GM12865 (cell line): ENCODE results near the gene CCDC32.
A peak's percentile ranks its signal among the peaks of the same experiment; 100 is the strongest.

Experiments used
- DNase-seq: peaks from one replicate; pipeline ENCODE4 v3.0.0; 2010; ENCODE audit warnings: low read depth
- H3K4me3 ChIP-seq: 2 replicates; pipeline ENCODE4 v1.5.1; 2011; ENCODE audit warnings: mild to moderate bottlenecking, low read depth, low read length, control low read depth
- TF ChIP-seq, protein P1 (sequence below): IDR thresholded peaks from 2 replicates; pipeline ENCODE4 v1.5.1; 2011; ENCODE audit warnings: low read length, control low read depth, low read depth, inconsistent platforms; ENCODE audit not compliant: insufficient read depth; ENCODE audit errors: missing control alignments

CCDC32 gene

DNA sequence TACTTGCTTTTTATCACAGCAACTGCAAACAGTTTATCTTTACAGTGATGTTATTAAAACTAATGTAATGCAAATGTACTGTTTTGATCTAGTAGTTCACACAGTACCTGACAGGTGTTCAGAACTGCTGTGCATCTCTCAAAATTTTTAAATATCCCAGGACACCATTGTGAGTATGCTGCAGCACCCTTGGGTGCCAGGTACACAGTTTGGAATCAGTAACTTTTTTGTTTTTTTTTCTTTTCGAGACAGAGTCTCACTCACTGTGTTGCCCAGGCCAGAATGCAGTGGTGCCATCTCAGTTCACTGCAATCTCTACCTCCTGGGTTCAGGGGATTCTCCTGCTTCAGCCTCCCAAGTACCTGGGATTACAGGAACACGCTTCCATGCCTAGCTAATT lies 32.2 kb upstream of the CCDC32 start:
- H3K4me3 ChIP-seq: no peak overlapping the region
- no peak for DNase-seq
- TF ChIP-seq, protein P1, sequence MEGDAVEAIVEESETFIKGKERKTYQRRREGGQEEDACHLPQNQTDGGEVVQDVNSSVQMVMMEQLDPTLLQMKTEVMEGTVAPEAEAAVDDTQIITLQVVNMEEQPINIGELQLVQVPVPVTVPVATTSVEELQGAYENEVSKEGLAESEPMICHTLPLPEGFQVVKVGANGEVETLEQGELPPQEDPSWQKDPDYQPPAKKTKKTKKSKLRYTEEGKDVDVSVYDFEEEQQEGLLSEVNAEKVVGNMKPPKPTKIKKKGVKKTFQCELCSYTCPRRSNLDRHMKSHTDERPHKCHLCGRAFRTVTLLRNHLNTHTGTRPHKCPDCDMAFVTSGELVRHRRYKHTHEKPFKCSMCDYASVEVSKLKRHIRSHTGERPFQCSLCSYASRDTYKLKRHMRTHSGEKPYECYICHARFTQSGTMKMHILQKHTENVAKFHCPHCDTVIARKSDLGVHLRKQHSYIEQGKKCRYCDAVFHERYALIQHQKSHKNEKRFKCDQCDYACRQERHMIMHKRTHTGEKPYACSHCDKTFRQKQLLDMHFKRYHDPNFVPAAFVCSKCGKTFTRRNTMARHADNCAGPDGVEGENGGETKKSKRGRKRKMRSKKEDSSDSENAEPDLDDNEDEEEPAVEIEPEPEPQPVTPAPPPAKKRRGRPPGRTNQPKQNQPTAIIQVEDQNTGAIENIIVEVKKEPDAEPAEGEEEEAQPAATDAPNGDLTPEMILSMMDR: no peak

DNA sequence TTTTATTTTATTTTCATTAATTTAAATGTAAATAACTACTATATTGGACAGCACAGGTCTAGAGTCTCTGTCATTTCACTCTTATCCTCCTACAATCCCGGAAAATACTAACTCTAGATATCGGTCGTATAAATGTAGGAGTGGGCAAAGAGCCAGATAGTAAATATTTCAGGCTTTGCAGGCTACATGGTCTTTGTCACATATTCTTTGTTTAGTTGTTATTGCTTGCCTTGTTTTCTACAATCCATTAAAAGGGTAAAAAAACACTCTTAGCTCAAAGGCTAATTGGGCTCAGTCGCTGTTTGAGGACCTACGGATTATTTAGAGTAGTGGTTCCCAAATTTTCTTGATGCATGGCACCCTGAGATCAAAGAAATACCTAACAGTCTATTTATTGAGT lies 30.9 kb upstream of the CCDC32 start:
- DNase-seq: no peak
- H3K4me3 ChIP-seq: peak overlapping the region; percentile 92
- TF ChIP-seq, protein P1: no peak

DNA sequence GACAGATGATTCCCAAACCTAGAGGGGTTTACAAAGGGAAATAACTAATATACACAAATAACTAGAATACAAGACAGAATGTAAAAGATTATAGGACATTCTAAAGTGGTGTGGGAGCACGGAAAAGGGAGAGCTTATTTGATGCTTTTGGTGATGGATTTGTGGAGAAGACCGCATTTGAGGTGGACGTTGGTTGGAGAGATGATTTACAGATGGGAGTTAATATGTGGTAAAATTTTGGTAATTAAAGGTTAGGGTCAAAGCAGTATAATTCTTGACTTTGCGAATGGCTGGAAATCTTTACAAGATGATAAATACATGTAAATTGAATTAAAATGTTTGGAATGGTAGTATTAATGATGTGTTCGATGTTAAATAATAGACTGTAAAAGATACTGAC lies 30.4 kb upstream of the CCDC32 start:
- TF ChIP-seq, protein P1: no peak
- peak overlapping the region; percentile 92 for H3K4me3 ChIP-seq
- DNase-seq: no peak

DNA sequence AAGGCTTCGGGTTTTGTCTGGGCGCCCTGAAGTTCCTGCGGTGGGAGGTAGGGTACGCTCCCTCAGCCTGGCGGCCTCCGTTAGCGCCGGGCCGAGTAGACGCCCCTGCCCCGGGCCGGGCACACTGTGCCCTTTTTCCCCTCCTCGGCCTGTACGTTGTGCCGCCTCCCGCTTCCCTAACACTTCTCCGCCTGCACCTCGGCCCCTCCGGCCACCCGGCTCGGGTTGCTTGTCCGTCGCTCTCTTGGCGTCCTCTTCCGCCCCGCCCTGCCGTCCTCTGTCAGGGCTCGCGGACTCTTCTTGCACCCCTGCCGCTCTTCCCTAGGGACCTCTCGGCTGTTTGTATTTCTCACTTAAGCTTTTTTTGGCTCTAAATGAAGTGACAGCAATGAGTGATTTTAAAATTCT lies 29.6 kb upstream of the CCDC32 start:
- peak overlapping the region; percentile 92 for H3K4me3 ChIP-seq
- TF ChIP-seq, protein P1: peak; percentile 15
- peak; percentile 87 for DNase-seq

DNA sequence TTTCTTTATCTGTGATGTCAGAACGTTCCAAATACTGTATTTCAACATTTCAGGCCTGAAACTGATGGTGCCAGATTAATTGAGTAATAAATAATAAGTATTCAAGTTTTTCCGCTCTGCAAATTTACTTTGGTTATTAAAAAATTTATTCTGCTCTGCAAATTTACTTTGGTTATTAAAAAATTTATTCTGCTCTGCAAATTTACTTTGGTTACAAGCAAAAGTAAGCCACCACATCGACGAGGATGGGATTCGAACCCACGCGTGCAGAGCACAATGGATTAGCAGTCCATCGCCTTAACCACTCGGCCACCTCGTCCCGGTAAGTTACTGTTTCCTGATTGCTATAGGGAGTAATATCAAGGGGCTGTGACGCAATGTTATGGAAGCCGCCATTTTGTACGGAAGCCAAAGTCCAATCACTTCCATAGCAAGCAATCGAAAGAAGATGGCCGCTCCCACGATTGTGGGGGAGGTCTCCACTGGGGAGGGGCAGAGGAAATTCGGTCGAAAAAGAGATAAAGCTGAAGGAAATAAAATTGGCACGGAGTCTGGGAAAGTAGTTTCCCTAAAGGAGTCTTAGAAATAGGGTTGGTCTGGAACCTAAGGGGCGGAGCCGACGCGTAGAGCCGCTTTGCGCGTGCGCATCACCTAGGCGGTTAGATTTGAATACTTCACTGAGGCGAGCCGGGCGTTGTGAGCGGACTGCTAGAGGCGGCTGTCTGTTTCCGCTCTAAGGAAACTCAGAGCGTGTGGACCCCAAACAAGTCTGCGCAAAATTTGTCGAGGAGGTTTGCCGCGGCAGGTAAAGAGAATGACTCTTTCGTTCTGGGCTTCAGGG lies 29.0 kb upstream of the CCDC32 start, which contains the start of gene KNL1:
Gene KNL1, plus strand, starts transcription at position 662 of the 841 bp plus-strand sequence. CDS start 8,683 bp downstream, outside the sequence.
- TF ChIP-seq, protein P1: no peak
- DNase-seq: peak; percentile 96
- H3K4me3 ChIP-seq: peak within 1 kb of the TSS; percentile 92

DNA sequence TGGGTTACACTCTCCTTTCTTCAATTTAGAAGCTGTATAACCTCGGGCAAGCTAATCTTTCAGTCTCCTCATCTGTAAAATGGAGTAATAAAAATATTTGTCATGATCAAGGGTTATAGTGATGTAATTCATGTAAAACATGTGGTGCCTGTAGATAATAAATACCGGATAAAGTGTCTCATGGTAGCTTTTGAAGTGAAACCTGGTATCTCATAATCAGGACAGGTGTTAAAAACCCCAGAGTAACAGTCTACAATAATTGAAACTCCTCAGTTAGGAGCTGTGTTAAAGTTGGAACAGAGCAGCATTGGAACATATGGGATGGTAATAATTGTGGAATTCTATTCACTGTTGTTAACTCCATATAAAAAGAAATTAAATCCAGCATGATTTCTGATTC lies 28.3 kb upstream of the CCDC32 start:
- H3K4me3 ChIP-seq: no peak overlapping the region
- TF ChIP-seq, protein P1: no peak
- no peak for DNase-seq
